GM19035 (cell line): Measurements from ENCODE around the gene CFAP92.
"Not testable (repeated sequence)": the region's sequence is repeated elsewhere in the genome, so short reads cannot be mapped to it uniquely, and the experiment has no call there.

Experiments
- ATAC-seq: cut with Tn5 transposase; IDR thresholded peaks from one replicate; pipeline ENCODE4 v1.9.1; 2021; ENCODE audit not compliant: unreplicated experiment

The CFAP92 gene

DNA sequence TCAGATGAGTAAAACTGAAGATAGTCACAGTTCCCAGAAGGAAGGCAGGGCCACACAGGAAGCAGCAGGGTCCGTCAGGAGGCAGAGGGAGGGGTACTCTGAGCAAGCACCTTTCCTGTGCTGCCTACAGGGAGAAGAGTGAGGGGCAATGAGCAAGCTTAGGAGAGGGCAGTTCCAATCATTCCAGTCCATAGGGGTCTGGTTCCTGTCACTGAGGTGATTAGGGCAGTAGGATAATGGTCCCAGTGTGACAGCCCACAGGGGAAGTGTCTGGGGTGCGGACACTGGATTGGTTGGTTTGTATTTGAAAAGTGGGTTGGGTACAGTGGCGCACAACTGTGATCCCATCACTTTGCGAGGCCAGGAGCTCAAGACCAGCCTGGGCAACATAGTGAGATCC, 121.6 kb downstream of the CFAP92 start:
- ATAC-seq = no peak

DNA sequence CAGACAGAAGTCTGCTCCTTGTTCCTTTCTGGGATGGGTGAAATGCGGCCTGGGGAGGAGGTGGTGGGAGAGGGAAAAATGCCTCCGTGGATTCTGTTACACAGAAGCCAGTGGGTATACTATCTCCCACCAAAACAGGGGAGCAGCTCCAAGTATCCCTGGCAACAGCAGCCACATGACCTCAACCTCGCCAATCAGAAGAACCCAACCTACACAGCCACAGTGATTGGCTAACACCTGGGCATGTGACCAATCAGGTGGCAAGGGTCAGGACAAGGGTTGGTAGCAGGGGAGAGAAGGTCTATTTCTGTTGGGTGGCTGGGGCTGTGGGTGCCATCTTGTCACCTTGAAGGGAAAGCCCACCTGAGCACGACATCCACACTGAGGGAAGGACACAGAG, 123.5 kb downstream of the CFAP92 start:
- ATAC-seq = no peak

DNA sequence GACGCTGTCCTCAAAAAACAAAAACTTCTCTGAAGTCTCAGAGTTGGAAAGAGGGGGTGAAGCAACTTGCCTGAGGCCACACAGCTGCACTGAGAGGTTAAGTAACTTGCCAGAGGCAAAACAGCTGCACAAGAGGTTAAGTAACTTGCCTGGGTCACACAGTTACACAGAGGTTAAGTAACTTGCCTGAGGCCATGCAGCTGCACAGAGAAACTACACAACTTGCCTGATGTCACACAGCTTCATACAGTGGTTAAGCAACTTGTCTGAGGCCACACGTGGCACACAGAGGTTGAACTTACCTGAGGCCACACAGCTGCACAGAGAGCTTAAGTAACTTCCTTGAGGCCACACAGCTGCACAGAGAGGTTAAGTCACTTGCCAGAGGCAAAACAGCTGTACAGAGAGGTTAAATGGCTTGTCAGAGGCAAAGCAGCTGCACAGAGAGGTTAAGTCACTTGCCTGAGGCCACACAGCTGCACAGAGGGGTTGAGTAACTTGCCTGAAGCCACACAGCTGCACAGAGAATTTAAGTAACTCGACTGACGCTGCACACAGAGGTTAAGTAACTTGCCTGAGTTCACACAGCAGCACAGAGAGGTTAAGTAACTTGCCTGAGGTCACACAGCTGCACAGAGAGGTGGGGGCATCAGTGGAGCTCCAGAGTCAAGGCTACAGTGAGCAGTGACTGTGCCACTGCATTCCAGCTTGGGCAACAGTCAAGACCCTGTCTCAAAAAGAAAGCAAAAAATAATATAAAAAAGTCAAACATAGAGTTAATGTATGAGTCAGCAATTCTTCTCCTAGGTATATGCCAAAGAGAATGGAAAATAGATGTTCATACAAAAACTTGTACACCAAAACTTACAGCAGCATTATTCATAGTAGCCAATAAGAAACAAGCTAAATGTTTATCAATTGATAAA, 126.4 kb downstream of the CFAP92 start:
- no peak for ATAC-seq

DNA sequence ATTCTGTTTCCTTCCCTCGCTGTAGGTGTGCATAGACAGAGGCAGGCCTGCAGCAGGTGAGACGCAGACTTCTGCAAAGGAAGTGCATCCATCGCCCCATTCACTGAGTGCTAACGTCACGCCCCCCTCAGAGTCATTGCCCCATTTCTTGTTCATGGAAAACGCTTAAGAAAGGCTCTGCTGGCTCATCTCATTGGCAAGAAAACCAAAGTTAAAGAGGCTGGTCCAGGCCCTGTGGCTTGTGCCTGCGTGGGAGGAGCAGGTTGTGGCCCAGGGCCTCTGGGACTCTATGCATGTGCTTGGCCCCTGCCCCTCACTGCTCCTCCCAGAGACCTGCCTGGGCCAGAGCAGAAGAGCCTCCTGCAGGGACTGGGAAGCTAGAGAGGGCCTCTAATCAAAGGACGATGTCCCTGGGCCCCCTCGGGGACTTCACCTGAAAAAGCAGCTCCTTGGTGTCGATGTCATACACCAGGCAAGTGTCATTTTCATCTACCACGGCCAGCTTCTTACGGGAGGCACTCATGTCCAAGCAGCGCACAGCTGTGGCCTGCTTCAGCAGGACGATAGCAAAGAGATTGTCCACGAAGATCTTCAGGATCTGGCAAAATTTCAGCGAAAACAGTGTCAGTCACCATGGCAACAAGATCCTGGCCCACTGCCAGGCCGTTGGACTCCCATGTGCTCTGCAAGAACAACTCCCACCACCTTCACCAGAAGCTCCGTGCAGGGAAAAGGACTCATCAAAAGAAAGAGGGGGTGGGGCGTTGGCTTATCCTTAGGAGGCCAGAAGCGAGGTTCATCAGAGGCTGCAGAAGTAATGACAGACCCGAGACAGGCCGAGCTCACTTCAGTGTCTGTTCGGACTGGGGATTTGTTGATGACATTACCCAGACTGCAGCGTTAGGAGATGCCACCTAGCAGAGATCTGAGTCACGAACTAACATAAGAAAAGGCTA, 128.7 kb downstream of the CFAP92 start:
- not testable (repeated sequence) for ATAC-seq

DNA sequence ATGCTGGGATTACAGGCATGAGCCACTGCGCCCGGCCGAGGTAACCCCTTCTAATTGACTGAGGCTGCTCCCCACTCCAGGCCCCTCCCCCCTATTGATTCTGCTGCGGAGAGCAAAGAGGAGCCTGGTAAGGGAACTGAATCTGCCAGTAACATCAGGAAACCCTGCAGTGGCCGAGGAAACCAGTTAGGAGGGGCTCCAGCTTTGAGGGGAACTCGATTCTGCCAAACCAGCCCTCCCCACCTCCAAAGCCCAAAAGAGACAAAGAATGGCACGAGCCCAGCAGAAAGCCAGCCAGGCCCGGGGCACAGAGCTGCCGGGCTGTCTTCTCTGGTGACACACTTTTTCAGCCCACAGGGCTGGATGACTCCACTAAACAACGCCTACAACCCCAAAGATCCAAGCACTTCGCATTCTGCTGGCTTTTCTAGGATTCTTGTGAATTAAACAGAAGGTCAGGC, 129.5 kb downstream of the CFAP92 start:
- no peak for ATAC-seq

DNA sequence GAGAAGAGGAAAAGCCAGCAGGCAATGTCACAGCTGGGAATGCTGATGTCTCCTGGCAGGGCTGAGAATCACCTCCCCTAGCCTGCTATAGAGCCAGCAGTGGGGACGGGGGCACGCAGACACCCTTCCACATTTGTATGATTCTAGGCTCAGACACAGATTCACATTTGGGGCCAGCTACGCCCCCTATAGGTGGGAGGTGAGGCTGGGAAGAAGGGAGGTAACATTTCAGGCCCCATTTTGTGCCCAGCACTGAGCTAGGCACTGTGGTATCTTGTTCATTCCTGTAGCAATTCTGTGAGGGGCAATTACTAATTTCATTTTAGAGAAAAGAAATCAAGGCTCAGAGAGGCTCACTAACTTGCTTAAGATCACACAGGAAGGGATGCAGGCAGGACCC, 130.3 kb downstream of the CFAP92 start:
- no peak for ATAC-seq

DNA sequence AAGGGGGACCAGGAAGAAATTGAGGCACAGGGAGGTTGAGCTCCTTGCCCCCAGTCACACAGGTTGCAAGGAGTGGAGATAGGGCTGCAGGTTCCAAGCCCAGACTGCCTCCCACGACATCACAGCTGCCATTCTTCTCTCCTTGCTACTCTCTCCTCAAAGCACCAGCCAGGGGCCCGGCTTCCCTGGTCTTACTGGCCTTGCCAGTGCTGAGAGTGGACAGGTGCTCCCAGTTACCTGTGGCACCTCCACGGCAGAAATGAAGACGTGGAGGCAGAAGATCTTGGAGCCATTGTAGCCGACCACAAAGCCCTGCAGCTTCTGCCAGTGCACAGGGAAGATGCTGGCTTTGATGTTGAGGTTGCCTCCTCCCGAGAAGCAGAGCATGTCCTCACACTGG, 132.4 kb downstream of the CFAP92 start:
- no peak for ATAC-seq
